Skin of body (tissue), 2 donors: ENCODE measurements around the gene SSBP3. TPM values are rescaled to one million over a fixed set of nuclear protein-coding genes. Genes with fewer than 3 reads are reported as not detected.

Experiments used
- DNase-seq: peaks from one replicate; lab custom pipeline; 2025; lab: John Stamatoyannopoulos, UW
- total RNA-seq: library from RNA; depleted of rRNA; stranded (reverse); fragments of >200 nt; gene quantifications from one replicate; pipeline ENCODE4 v1.2.3, GENCODE V29; 2014

SSBP3 gene
- total RNA-seq, 1 donor from 2014 or later = 21.7 TPM

GRCh38 chr1:54309631-54310366, 96.4 kb downstream of the SSBP3 start:
- no peak for DNase-seq

- DNase-seq = no peak
Measured at GRCh38 chr1:54307305-54307704, 98.9 kb downstream of the SSBP3 start.

- DNase-seq = no peak
Measured at GRCh38 chr1:54305906-54306514, 100.2 kb downstream of the SSBP3 start.

- DNase-seq = no peak
Measured at GRCh38 chr1:54304518-54304917, 101.7 kb downstream of the SSBP3 start.

GRCh38 chr1:54302951-54303843, 103.0 kb downstream of the SSBP3 start:
- no peak for DNase-seq

GRCh38 chr1:54302549-54302948, 103.6 kb downstream of the SSBP3 start:
- DNase-seq = no peak

- DNase-seq = no peak
Measured at GRCh38 chr1:54301497-54301896, 104.7 kb downstream of the SSBP3 start.

- peak; percentile 23 for DNase-seq
Measured at GRCh38 chr1:54300401-54300800, 105.8 kb downstream of the SSBP3 start.

GRCh38 chr1:54299037-54299436, 107.2 kb downstream of the SSBP3 start:
- DNase-seq = no peak

GRCh38 chr1:54298284-54299033, 107.7 kb downstream of the SSBP3 start:
- DNase-seq = no peak

- DNase-seq = no peak
Measured at GRCh38 chr1:54297596-54298283, 108.5 kb downstream of the SSBP3 start.

- no peak for DNase-seq
Measured at GRCh38 chr1:54296666-54297065, 109.5 kb downstream of the SSBP3 start.

GRCh38 chr1:54294887-54295286, 111.3 kb downstream of the SSBP3 start:
- peak; percentile 53 for DNase-seq

GRCh38 chr1:54292002-54292911, 113.9 kb downstream of the SSBP3 start:
- no peak for DNase-seq

- DNase-seq = no peak
Measured at GRCh38 chr1:54291276-54292001, 114.8 kb downstream of the SSBP3 start.

- DNase-seq = peak; percentile 35
Measured at GRCh38 chr1:54290506-54291184, 115.5 kb downstream of the SSBP3 start.

- DNase-seq = no peak
Measured at GRCh38 chr1:54289712-54290233, 116.4 kb downstream of the SSBP3 start.

- DNase-seq = peak; percentile 80
Measured at GRCh38 chr1:54287801-54288211, 118.4 kb downstream of the SSBP3 start.
